SK-N-SH treated with all-trans-retinoic acid at 6 μM for 48 hours (cell line): ENCODE data around the gene NRXN2.

Source experiments
- ATAC-seq: fragments of 200-7000 bp; cut with Tn5 transposase; 3 replicates; pipeline ENCODE4 v1.9.1; 2020; ENCODE audit warnings: mild to moderate bottlenecking, moderate library complexity
- ARNTL ChIP-seq: fragments of 450-650 bp; formaldehyde crosslinking; IDR thresholded peaks from 2 replicates; pipeline ENCODE4 v1.5.0; 2020; ENCODE audit warnings: low read depth, mild to moderate bottlenecking, moderate library complexity, borderline replicate concordance
- BACH2 ChIP-seq: fragments of 250-450 bp; sonication (Bioruptor Pico); IDR thresholded peaks from 2 replicates; pipeline ENCODE4 v1.9.0; 2021; ENCODE audit warnings: mild to moderate bottlenecking, borderline replicate concordance
- CREB5 ChIP-seq: fragments of 250-450 bp; sonication (Bioruptor Pico); IDR thresholded peaks from 2 replicates; pipeline ENCODE4 v1.5.1; 2020; ENCODE audit warnings: low read depth, mild to moderate bottlenecking, moderate library complexity
- CSDC2 ChIP-seq: fragments of 250-450 bp; sonication (Bioruptor Pico); IDR thresholded peaks from 2 replicates; pipeline ENCODE4 v1.5.0; 2020; ENCODE audit warnings: mild to moderate bottlenecking, moderate library complexity
- CSRNP3 ChIP-seq: fragments of 250-450 bp; sonication (Bioruptor Pico); IDR thresholded peaks from 2 replicates; pipeline ENCODE4 v1.5.1; 2021; ENCODE audit warnings: mild to moderate bottlenecking, moderate library complexity
- ESRRG ChIP-seq: fragments of 250-450 bp; sonication (Bioruptor Pico); IDR thresholded peaks from 2 replicates; pipeline ENCODE4 v1.6.1; 2021; ENCODE audit warnings: mild to moderate bottlenecking
- GLIS3 ChIP-seq: fragments of 250-450 bp; sonication (Bioruptor Pico); IDR thresholded peaks from 2 replicates; pipeline ENCODE4 v1.5.0; 2020; ENCODE audit warnings: mild to moderate bottlenecking, moderate library complexity
- ISL1 ChIP-seq: fragments of 250-450 bp; sonication (Bioruptor Pico); IDR thresholded peaks from 2 replicates; pipeline ENCODE4 v2.1.2; 2022; ENCODE audit warnings: mild to moderate bottlenecking, moderate library complexity
- OSR1 ChIP-seq: fragments of 250-450 bp; sonication (Bioruptor Pico); IDR thresholded peaks from 2 replicates; pipeline ENCODE4 v1.8.0; 2022; ENCODE audit warnings: moderate library complexity, mild to moderate bottlenecking, inconsistent platforms
- PATZ1 ChIP-seq: fragments of 250-450 bp; sonication (Bioruptor Pico); IDR thresholded peaks from 2 replicates; pipeline ENCODE4 v1.8.0; 2020; ENCODE audit warnings: mild to moderate bottlenecking, moderate library complexity, borderline replicate concordance
- POU6F1 ChIP-seq: fragments of 250-450 bp; sonication (Bioruptor Pico); IDR thresholded peaks from 2 replicates; pipeline ENCODE4 v1.8.0; 2021; ENCODE audit warnings: low read depth, mild to moderate bottlenecking, moderate library complexity, borderline replicate concordance
- PPARA ChIP-seq: fragments of 250-450 bp; sonication (Bioruptor Pico); IDR thresholded peaks from 2 replicates; pipeline ENCODE4 v1.5.0; 2020; ENCODE audit warnings: mild to moderate bottlenecking, borderline replicate concordance
- RARB ChIP-seq: fragments of 250-450 bp; sonication (Bioruptor Pico); IDR thresholded peaks from 2 replicates; pipeline ENCODE4 v1.8.0; 2021; ENCODE audit warnings: mild to moderate bottlenecking, moderate library complexity
- TCF4 ChIP-seq: fragments of 250-450 bp; sonication (Bioruptor Pico); IDR thresholded peaks from 2 replicates; pipeline ENCODE4 v1.8.0; 2021; ENCODE audit warnings: mild to moderate bottlenecking, moderate library complexity, borderline replicate concordance
- TOX ChIP-seq: fragments of 250-450 bp; sonication (Bioruptor Pico); IDR thresholded peaks from 2 replicates; pipeline ENCODE4 v1.8.0; 2021; ENCODE audit warnings: mild to moderate bottlenecking, moderate library complexity, borderline replicate concordance
- TSHZ2 ChIP-seq: fragments of 250-450 bp; sonication (Bioruptor Pico); IDR thresholded peaks from 2 replicates; pipeline ENCODE4 v1.5.0; 2020; ENCODE audit warnings: mild to moderate bottlenecking, moderate library complexity
- ZC3H10 ChIP-seq: fragments of 250-450 bp; sonication (Bioruptor Pico); IDR thresholded peaks from 2 replicates; pipeline ENCODE4 v1.5.1; 2021; ENCODE audit warnings: mild to moderate bottlenecking, moderate library complexity
- ZFP3 ChIP-seq: fragments of 250-450 bp; sonication (Bioruptor Pico); IDR thresholded peaks from 2 replicates; pipeline ENCODE4 v1.5.0; 2020; ENCODE audit warnings: mild to moderate bottlenecking, moderate library complexity
- ZFP30 ChIP-seq: fragments of 450-650 bp; formaldehyde crosslinking; IDR thresholded peaks from 2 replicates; pipeline ENCODE4 v1.5.0; 2022; ENCODE audit warnings: mild to moderate bottlenecking, moderate library complexity
- ZNF565 ChIP-seq: fragments of 450-650 bp; formaldehyde crosslinking; conservative IDR thresholded peaks from 2 replicates; pipeline ENCODE4 v1.5.0; 2020; ENCODE audit warnings: low read depth, mild to moderate bottlenecking, moderate library complexity
- ZNF70 ChIP-seq: fragments of 450-650 bp; formaldehyde crosslinking; IDR thresholded peaks from 2 replicates; pipeline ENCODE4 v1.5.0; 2020; ENCODE audit warnings: mild to moderate bottlenecking, moderate library complexity
- ZNF8 ChIP-seq: fragments of 450-650 bp; formaldehyde crosslinking; IDR thresholded peaks from 2 replicates; pipeline ENCODE4 v1.5.0; 2020; ENCODE audit warnings: mild to moderate bottlenecking, moderate library complexity

The NRXN2 gene

GRCh38 chr11:64712430-64713015 lies 10.5 kb downstream of the NRXN2 start:
- no peak for TF ChIP-seq ESRRG
- TF ChIP-seq ARNTL = no peak
- TF ChIP-seq PPARA (CRISPR knock-in tag) = no peak
- no peak for TF ChIP-seq ZC3H10 (CRISPR knock-in tag)
- no peak for TF ChIP-seq ISL1 (CRISPR knock-in tag)
- TF ChIP-seq TSHZ2 (CRISPR knock-in tag) = no peak
- TF ChIP-seq RARB = no peak
- TF ChIP-seq TOX (CRISPR knock-in tag) = no peak
- TF ChIP-seq PATZ1 (CRISPR knock-in tag) = no peak
- TF ChIP-seq ZNF565 (CRISPR knock-in tag) = no peak
- no peak for TF ChIP-seq CSRNP3 (CRISPR knock-in tag)
- no peak for TF ChIP-seq ZFP3 (CRISPR knock-in tag)
- no peak for TF ChIP-seq ZNF8
- no peak for TF ChIP-seq GLIS3 (CRISPR knock-in tag)
- TF ChIP-seq CSDC2 (CRISPR knock-in tag) = no peak
- ATAC-seq = no peak

- no peak for ATAC-seq
These were observed 11.0 kb downstream of the NRXN2 start for GRCh38 chr11:64711956-64712362.

More at GRCh38 chr11:64711956-64712362, 11.0 kb downstream of the NRXN2 start:
- TF ChIP-seq PATZ1 (CRISPR knock-in tag) (no peak), TSHZ2 (CRISPR knock-in tag) (no peak), CREB5 (CRISPR knock-in tag) (no peak), TCF4 (CRISPR knock-in tag) (no peak), ZC3H10 (CRISPR knock-in tag) (no peak), ARNTL (no peak), ZFP3 (CRISPR knock-in tag) (no peak), ZNF70 (no peak), POU6F1 (CRISPR knock-in tag) (no peak), CSRNP3 (CRISPR knock-in tag) (no peak), ZFP30 (CRISPR knock-in tag) (no peak), BACH2 (CRISPR knock-in tag) (no peak), PPARA (CRISPR knock-in tag) (no peak), ESRRG (no peak), OSR1 (CRISPR knock-in tag) (no peak), CSDC2 (CRISPR knock-in tag) (no peak), ISL1 (CRISPR knock-in tag) (no peak), TOX (CRISPR knock-in tag) (no peak)
